IPS-20b (cell line): ENCODE measurements around the gene CLSTN2.

Experiments
- H3K27ac ChIP-seq: one replicate; pipeline ENCODE4 v1.5.1; 2013; ENCODE audit warnings: low read length
- H3K27me3 ChIP-seq: 2 replicates; pipeline ENCODE4 v1.6.1; 2013; ENCODE audit warnings: mild to moderate bottlenecking, low read length, inconsistent platforms; ENCODE audit not compliant: insufficient read depth
- H3K36me3 ChIP-seq: 2 replicates; pipeline ENCODE4 v1.6.1; 2013; ENCODE audit warnings: low read depth, mild to moderate bottlenecking, inconsistent platforms, low read length, moderate library complexity; ENCODE audit not compliant: insufficient read depth
- H3K4me1 ChIP-seq: 2 replicates; pipeline ENCODE4 v1.6.1; 2013; ENCODE audit warnings: mild to moderate bottlenecking, control low read depth, inconsistent platforms, low read length, moderate library complexity; ENCODE audit not compliant: insufficient read depth
- H3K4me3 ChIP-seq: 2 replicates; pipeline ENCODE4 v1.5.1; 2013; ENCODE audit warnings: mild to moderate bottlenecking, low read length, inconsistent platforms
- H3K9ac ChIP-seq: 2 replicates; pipeline ENCODE4 v1.6.1; 2013; ENCODE audit warnings: low read depth, mild to moderate bottlenecking, inconsistent platforms, low read length, moderate library complexity
- H3K9me3 ChIP-seq: 2 replicates; pipeline ENCODE4 v1.6.1; 2013; ENCODE audit warnings: mild to moderate bottlenecking, low read depth, low read length, inconsistent platforms; ENCODE audit not compliant: insufficient read depth

CLSTN2 gene

DNA sequence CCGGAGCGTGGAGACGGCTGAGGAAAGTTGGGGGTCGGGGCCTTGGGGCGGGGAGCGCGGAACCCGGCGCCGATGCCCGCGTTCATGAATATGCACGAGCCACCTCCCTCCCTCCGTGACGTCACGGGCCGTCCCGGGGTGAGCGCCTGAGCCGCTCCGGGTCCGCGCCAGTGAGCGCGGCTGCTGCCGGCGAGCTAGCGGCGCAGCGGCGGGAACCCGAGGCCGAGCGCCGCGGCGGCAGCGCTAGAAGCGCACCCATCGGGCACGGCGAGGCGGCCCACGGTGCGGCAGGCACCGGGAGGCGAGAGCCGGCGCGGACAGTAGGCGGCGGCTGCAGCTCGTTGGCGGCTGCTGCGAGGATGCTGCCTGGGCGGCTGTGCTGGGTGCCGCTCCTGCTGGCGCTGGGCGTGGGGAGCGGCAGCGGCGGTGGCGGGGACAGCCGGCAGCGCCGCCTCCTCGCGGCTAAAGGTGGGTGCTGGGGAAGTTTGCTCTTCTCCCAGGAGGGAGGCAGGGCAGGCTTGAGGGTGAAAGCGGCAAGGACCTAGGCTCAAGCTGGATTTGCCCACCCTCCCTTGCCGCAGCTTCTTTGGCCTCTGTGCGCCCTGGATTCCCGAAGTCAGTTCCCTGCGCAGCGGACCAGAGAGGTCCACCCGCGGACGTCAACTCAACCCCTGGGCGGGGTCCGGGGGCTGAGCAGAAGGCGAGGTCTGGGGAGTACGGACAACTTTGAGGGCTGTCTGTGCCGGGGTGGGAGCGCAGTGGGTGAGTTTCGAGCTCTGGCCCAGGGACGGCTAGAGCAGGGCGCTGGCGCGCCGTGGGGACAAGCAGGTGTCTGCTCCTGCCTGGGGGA, at the start of gene CLSTN2:
Gene CLSTN2 (plus strand): TSS at position 170 of the 850 bp plus-strand sequence.
- Histone ChIP-seq H3K9ac (no peak within 1 kb of the TSS), H3K27ac (no peak within 1 kb of the TSS), H3K9me3 (no peaks in the 10 kb centered on the region)

DNA sequence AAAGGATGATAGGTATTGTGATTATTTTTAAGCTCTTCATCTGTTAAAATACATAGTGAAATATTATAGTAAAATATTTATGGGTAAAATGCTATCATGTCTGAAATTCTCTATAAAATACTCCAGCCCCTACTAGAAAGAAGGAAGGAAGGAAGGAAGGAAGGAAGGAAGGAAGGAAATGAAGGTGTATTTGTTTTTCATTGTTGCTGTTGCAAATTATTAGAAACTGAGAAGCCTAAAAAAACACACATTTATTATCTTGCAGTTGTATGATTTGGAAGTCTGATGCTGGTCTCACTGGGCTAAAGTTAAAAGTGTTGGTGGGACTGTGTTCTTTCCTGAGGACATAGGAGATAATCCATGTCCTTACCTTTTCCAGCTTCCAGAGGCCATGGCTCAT, 47.6 kb upstream of the CLSTN2 start:
- no peak overlapping the region for H3K27ac ChIP-seq
- no peaks in the 10 kb centered on the region for H3K36me3 ChIP-seq
- H3K9me3 ChIP-seq, result peaks cover 12% of the 10 kb centered on the region
- H3K4me3 ChIP-seq, result no peak overlapping the region
- H3K27me3 ChIP-seq, result no peaks in the 10 kb centered on the region
- no peaks in the 10 kb centered on the region for H3K4me1 ChIP-seq
- H3K9ac ChIP-seq, result no peak overlapping the region

More for the DNA sequence above, at the start of gene CLSTN2:
- Histone ChIP-seq H3K4me3 (peak within 1 kb of the TSS; percentile 73), H3K36me3 (no peaks in the 10 kb centered on the region), H3K4me1 (no peaks in the 10 kb centered on the region), H3K27me3 (peaks cover 61% of the 10 kb centered on the region)

DNA sequence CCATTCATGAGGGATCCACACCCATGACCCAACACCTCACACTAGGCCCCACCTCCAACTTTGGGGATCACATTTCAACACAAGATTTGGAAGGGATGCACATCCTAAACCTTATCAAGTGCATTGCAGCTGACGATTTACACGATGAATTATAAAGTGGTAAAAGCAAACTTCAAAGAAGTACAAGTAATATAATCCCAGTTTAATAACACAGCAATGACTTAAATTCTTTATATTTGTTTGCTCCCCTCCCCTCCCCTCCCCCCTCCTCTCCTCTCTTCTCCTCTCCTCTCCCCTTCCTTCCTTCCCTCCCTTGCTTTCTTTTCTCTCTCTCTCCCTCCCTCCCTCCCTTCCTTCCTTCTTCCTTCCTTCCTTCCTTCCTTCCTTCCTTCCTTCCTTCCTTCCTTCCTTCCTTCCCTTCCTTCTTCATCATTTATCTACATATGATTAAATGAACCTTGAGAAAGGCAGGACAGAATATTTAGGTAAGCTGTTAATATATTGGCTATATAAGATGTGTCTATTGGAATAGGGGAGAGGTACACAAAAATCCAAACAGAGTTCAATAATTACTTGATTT, 46.3 kb upstream of the CLSTN2 start:
- Histone ChIP-seq H3K27me3 (no peaks in the 10 kb centered on the region), H3K9me3 (no peaks in the 10 kb centered on the region), H3K4me3 (no peak overlapping the region), H3K36me3 (no peaks in the 10 kb centered on the region), H3K9ac (no peak overlapping the region), H3K4me1 (no peaks in the 10 kb centered on the region), H3K27ac (no peak overlapping the region)

DNA sequence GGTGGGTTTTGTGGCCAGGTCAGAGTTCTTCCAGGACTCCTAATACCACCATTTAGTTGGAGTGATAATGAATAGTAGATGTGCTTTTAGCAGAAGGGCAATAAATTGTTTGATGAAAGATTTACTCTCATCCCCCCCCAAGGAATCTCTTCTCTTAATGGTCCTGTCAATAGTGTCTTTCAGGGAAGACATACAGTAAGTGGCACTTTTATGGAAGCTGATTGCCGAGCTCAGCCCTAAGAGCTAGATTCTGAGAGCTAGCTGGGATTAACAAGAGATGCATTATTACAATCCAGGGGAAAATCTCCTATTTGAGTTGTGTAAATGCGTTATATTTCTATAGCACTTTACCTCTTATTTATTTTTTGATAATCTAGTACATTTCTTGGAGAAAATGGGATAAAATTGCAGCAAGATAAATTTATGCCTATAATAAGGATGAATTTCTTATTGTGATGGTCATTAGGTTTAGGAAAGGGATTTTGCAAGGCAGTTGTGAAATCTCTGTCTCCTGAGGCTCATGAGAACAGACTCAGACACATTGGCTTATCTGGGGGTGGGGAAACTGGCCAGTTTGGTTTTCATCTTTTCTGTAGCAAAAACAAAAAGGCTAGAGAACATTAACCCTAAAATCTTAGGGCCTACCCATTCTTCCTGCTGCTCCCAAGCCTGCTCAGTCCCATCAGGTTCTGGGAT, 41.6 kb upstream of the CLSTN2 start:
- no peaks in the 10 kb centered on the region for H3K36me3 ChIP-seq
- no peak overlapping the region for H3K27ac ChIP-seq
- no peak overlapping the region for H3K4me3 ChIP-seq

DNA sequence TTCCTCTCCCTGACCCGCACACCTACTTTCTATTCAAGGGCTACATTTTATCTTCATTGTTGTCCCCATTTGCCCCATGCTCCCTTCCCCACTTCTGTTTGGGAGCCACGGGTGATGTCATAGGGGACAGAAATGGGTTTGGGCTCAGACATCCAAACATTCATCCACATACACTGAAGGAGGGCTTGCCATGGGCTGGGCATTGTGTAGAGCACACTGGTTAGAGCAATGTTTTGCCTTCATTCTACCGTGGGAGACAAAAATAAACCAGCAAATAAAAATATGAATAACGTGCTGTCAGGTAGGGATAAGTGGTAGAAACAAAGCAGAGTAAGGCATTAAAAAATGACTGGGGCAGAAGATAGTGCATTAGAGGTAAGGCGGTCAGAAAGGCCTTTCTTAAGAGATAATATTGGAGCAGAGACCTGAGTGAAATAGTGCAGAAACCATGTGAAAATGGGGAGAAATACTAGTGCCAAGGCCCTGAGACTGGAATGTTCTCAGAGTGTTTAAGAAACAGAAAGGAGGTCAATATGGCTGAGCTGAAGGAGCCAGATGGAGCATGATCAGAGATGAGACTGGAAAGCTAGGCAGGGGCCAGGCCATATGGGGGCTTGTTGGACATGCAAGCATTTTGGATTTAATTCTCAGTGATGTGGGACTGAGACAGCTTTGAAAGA, 40.9 kb upstream of the CLSTN2 start:
- no peaks in the 10 kb centered on the region for H3K9me3 ChIP-seq
- H3K4me3 ChIP-seq, result no peak overlapping the region
- H3K9ac ChIP-seq, result no peak overlapping the region
- no peaks in the 10 kb centered on the region for H3K4me1 ChIP-seq
- no peaks in the 10 kb centered on the region for H3K27me3 ChIP-seq
- H3K27ac ChIP-seq, result no peak overlapping the region
- H3K36me3 ChIP-seq, result no peaks in the 10 kb centered on the region

More for the DNA sequence above, 41.6 kb upstream of the CLSTN2 start:
- Histone ChIP-seq H3K9me3 (no peaks in the 10 kb centered on the region), H3K4me1 (no peaks in the 10 kb centered on the region), H3K27me3 (no peaks in the 10 kb centered on the region), H3K9ac (no peak overlapping the region)

DNA sequence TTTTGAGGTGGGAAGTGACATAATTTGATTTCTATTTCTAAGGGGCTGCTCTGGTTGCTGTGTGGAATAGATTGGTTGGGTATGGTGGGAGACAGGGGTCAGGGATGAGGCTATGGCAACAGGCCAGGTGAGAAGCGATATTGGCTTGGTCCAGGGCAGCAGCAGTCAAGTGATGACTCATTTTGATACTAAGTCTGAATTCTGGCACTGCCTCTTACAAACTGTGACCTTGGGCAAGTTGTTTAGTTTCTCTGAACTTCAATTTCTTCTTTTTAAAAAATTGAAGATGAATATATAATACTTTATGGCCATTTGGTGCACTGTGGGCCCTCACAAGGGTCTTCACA, 40.4 kb upstream of the CLSTN2 start:
- no peaks in the 10 kb centered on the region for H3K36me3 ChIP-seq

DNA sequence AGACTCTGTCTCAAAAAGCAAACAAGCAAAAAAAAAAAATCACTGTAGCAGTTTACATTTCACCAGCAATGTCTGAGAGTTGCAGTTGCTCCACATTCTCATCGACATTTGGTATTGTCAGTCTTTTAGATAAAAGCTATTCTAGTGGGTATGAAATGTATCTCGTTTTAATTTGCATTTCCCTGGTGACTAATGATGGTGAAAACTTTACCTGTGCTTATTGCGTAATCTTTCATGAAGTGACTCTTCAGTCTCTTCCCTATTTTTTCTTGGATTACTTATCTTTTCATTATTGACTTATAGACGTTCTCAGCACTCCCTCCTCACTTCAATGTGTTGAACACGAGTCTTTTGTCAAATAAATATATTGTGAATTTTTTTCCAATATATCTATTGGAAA, 37.2 kb upstream of the CLSTN2 start:
- Histone ChIP-seq H3K27ac (no peak overlapping the region), H3K27me3 (no peaks in the 10 kb centered on the region), H3K4me1 (no peaks in the 10 kb centered on the region), H3K4me3 (no peak overlapping the region), H3K36me3 (no peaks in the 10 kb centered on the region), H3K9ac (no peak overlapping the region), H3K9me3 (no peaks in the 10 kb centered on the region)

More for the DNA sequence above, 40.4 kb upstream of the CLSTN2 start:
- no peaks in the 10 kb centered on the region for H3K27me3 ChIP-seq
- H3K27ac ChIP-seq, result no peak overlapping the region
- no peaks in the 10 kb centered on the region for H3K4me1 ChIP-seq
- H3K9ac ChIP-seq, result no peak overlapping the region
- no peak overlapping the region for H3K4me3 ChIP-seq
- no peaks in the 10 kb centered on the region for H3K9me3 ChIP-seq

DNA sequence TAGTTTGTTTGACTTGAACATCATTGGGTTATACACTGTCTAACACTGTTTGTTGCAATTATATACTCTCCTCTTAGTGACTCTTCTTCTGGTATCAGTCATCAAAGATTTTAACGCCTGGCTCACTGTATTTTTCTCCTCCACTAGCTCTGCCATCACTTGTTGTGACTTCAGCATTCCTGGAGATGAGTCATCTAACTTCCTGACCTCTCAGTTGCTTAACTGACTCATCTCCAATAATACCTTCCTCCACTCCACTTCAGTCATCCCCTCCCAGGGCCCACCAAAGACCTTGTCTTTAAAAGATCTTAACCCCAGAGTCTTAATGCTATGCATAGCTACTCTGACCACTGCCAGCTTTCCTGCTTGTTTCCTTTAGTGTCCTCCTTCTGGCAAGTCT, 28.6 kb upstream of the CLSTN2 start:
- H3K9ac ChIP-seq, result no peak overlapping the region
- no peaks in the 10 kb centered on the region for H3K36me3 ChIP-seq
- H3K27ac ChIP-seq, result no peak overlapping the region
- H3K4me3 ChIP-seq, result no peak overlapping the region
- no peaks in the 10 kb centered on the region for H3K9me3 ChIP-seq
- peaks cover 11% of the 10 kb centered on the region; the same call in 1 of the 2 replicates for H3K4me1 ChIP-seq
- H3K27me3 ChIP-seq, result no peaks in the 10 kb centered on the region

DNA sequence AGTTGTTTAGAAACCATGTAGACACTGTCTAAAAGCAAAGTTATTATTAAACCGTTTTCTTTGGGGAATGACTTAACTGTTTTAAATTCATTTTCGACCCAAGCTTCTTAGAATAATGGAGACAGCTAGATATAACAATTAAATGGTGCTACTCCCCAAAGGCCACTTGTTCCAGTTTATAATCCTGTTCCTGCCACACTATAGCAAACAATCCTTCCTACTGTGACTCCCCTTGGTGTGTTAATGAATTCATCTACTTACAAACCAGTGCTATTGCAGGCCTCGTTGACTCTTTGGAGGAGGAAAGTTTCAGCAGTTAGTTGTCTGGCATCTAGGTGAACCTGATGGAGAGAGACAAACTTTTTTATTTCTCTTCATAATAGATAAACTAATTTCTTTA, 25.2 kb upstream of the CLSTN2 start:
- H3K4me1 ChIP-seq, result peaks cover 11% of the 10 kb centered on the region; the same call in 1 of the 2 replicates
- H3K9ac ChIP-seq, result no peak overlapping the region
- H3K27me3 ChIP-seq, result no peaks in the 10 kb centered on the region
- H3K9me3 ChIP-seq, result no peaks in the 10 kb centered on the region
- no peak overlapping the region for H3K27ac ChIP-seq
- no peaks in the 10 kb centered on the region for H3K36me3 ChIP-seq
- no peak overlapping the region for H3K4me3 ChIP-seq

DNA sequence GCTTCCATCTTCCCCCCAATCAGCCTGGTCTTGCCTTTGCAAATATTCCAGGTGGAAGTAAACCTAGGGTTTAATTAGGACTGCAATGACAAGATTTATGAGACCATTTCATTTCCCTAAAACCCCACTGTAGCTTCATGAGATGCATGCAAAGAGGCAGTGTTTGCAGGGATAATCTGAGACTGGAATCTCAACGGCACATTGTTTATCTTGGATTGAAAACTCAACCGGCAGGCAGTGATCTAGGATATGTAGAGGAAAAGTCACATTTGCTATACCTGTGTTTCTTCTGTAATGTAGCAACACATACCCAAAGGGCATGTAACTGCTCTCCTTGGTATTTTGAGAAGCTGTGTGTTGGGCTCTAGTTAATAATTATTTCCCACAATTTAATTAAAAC, 18.7 kb upstream of the CLSTN2 start:
- Histone ChIP-seq H3K27me3 (no peaks in the 10 kb centered on the region), H3K9ac (no peak overlapping the region), H3K36me3 (no peaks in the 10 kb centered on the region), H3K27ac (no peak overlapping the region), H3K9me3 (no peaks in the 10 kb centered on the region), H3K4me1 (no peaks in the 10 kb centered on the region), H3K4me3 (no peak overlapping the region)

DNA sequence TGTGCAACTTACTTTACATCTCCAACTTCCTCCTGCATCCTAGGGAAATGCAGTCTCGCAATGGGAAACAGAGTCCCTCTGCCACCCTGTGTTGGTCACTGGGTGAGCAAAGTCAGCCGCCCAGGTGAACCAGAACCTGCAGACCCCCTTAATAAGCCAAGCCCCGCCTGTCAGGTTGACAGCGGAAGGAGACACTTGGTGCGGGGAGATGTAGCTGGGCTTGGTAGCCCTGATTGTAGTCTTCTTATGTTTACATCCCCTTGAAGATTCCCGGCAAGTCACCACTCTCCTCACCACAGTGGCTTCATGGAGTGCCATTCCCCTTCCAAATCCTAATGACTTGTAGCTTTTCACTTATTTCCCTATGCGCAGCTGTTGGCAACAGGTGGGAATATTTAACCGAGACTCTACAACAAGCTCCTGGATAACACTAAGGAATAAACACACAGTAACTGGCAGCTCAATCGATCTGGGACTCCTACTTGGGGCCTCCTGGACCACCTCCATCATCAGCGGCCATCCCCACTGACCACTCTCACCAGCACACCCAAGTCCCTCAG, 17.7 kb upstream of the CLSTN2 start:
- Histone ChIP-seq H3K27ac (no peak overlapping the region), H3K9me3 (no peaks in the 10 kb centered on the region), H3K27me3 (no peaks in the 10 kb centered on the region), H3K4me3 (no peak overlapping the region), H3K4me1 (no peaks in the 10 kb centered on the region), H3K36me3 (no peaks in the 10 kb centered on the region), H3K9ac (no peak overlapping the region)
